Mesodermal cell (in vitro differentiated cells): ENCODE data around the gene SFTA2.

Experiments
- H3K27ac ChIP-seq: 2 replicates; pipeline ENCODE4 v1.7.0; 2013; ENCODE audit warnings: mild to moderate bottlenecking, low read depth, low read length, moderate library complexity; ENCODE audit not compliant: severe bottlenecking
- H3K36me3 ChIP-seq: 2 replicates; pipeline ENCODE4 v1.7.1; 2013; ENCODE audit warnings: mild to moderate bottlenecking, low read length, moderate library complexity; ENCODE audit not compliant: control insufficient read depth, insufficient read depth
- H3K4me1 ChIP-seq: one replicate; pipeline ENCODE4 v1.7.1; 2013; ENCODE audit warnings: mild to moderate bottlenecking, low read length; ENCODE audit not compliant: insufficient read depth, control insufficient read depth, poor library complexity, severe bottlenecking
- H3K4me3 ChIP-seq: 2 replicates; pipeline ENCODE4 v1.7.0; 2013; ENCODE audit warnings: low read length, control low read depth, mild to moderate bottlenecking; ENCODE audit not compliant: insufficient read depth, poor library complexity, severe bottlenecking; ENCODE audit errors: extremely low read depth
- H3K9me3 ChIP-seq: 2 replicates; pipeline ENCODE4 v1.7.1; 2013; ENCODE audit warnings: mild to moderate bottlenecking, low read length, moderate library complexity; ENCODE audit not compliant: control insufficient read depth
- WGBS, 2 experiments: methylation state at CpG; one replicate each; pipeline ENCODE4 v1.1.5; 2013; ENCODE audit warnings: missing lambda C conversion rate in 2 of 2; ENCODE audit not compliant: insufficient coverage in 2 of 2; 5-methylcytosine and 5-hydroxymethylcytosine counted together

SFTA2 gene

GRCh38 chr6:30900863-30901417, 31.0 kb downstream of the SFTA2 start:
- WGBS, 2 experiments = 100% methylated on average over 1 of the region's 1 CpG; no CpG with 5 or more reads in 1 of the 2 experiments
- Histone ChIP-seq H3K4me1 (no peaks in the 10 kb centered on the region), H3K36me3 (peaks cover 33% of the 10 kb centered on the region), H3K27ac (no peak overlapping the region), H3K9me3 (no peaks in the 10 kb centered on the region), H3K4me3 (no peak overlapping the region)

- Histone ChIP-seq H3K27ac (no peak overlapping the region), H3K4me3 (no peak overlapping the region), H3K36me3 (peaks cover 50% of the 10 kb centered on the region), H3K9me3 (no peaks in the 10 kb centered on the region), H3K4me1 (no peaks in the 10 kb centered on the region)
- 87 to 98% methylated on average over 12 to 20 of the region's 23 CpGs for WGBS, 2 experiments
Observed at GRCh38 chr6:30898750-30899360, 33.1 kb downstream of the SFTA2 start.

GRCh38 chr6:30897882-30898281, 34.1 kb downstream of the SFTA2 start:
- no peak overlapping the region for H3K4me3 ChIP-seq
- 91 to 92% methylated on average over 16 of the region's 16 CpGs for WGBS, 2 experiments
- no peaks in the 10 kb centered on the region for H3K4me1 ChIP-seq
- H3K36me3 ChIP-seq = peaks cover 59% of the 10 kb centered on the region
- H3K9me3 ChIP-seq = no peaks in the 10 kb centered on the region
- H3K27ac ChIP-seq = no peak overlapping the region

- Histone ChIP-seq H3K36me3 (peaks cover 72% of the 10 kb centered on the region), H3K27ac (no peak overlapping the region), H3K9me3 (no peaks in the 10 kb centered on the region), H3K4me3 (no peak overlapping the region), H3K4me1 (no peaks in the 10 kb centered on the region)
- 88 to 89% methylated on average over 7 to 10 of the region's 13 CpGs for WGBS, 2 experiments
Observed at GRCh38 chr6:30896541-30896940, 35.4 kb downstream of the SFTA2 start.

- Histone ChIP-seq H3K4me1 (no peaks in the 10 kb centered on the region), H3K9me3 (no peaks in the 10 kb centered on the region), H3K36me3 (peaks cover 83% of the 10 kb centered on the region), H3K4me3 (no peak overlapping the region), H3K27ac (no peak overlapping the region)
- WGBS, 2 experiments = 88 to 89% methylated on average over 7 to 10 of the region's 10 CpGs
Observed at GRCh38 chr6:30895343-30895742, 36.6 kb downstream of the SFTA2 start.

- WGBS, 2 experiments = 96 to 100% methylated on average over 3 of the region's 3 CpGs
- Histone ChIP-seq H3K9me3 (no peaks in the 10 kb centered on the region), H3K27ac (no peak overlapping the region), H3K36me3 (peaks cover 86% of the 10 kb centered on the region), H3K4me1 (no peaks in the 10 kb centered on the region), H3K4me3 (no peak overlapping the region)
Observed at GRCh38 chr6:30894935-30895334, 37.0 kb downstream of the SFTA2 start.

GRCh38 chr6:30894381-30894780, 37.6 kb downstream of the SFTA2 start:
- H3K36me3 ChIP-seq = peaks cover 87% of the 10 kb centered on the region
- no peak overlapping the region for H3K27ac ChIP-seq
- no peaks in the 10 kb centered on the region for H3K4me1 ChIP-seq
- H3K9me3 ChIP-seq = no peaks in the 10 kb centered on the region
- WGBS, 2 experiments = 96 to 98% methylated on average over 7 to 12 of the region's 12 CpGs
- H3K4me3 ChIP-seq = no peak overlapping the region

- peaks cover 2% of the 10 kb centered on the region for H3K4me1 ChIP-seq
- peaks cover 87% of the 10 kb centered on the region for H3K36me3 ChIP-seq
- no peak overlapping the region for H3K27ac ChIP-seq
- no peak overlapping the region for H3K4me3 ChIP-seq
- WGBS, 2 experiments = 93% methylated on average over 8 of the region's 8 CpGs
- no peaks in the 10 kb centered on the region for H3K9me3 ChIP-seq
Observed at GRCh38 chr6:30893666-30894065, 38.3 kb downstream of the SFTA2 start.

- Histone ChIP-seq H3K36me3 (peaks cover 83% of the 10 kb centered on the region), H3K4me3 (no peak overlapping the region), H3K9me3 (no peaks in the 10 kb centered on the region), H3K27ac (no peak overlapping the region), H3K4me1 (peaks cover 8% of the 10 kb centered on the region)
- WGBS, 2 experiments = 90 to 93% methylated on average over 13 to 16 of the region's 16 CpGs
Observed at GRCh38 chr6:30893001-30893591, 38.9 kb downstream of the SFTA2 start.

GRCh38 chr6:30891816-30892538, 40.0 kb downstream of the SFTA2 start:
- Histone ChIP-seq H3K4me1 (peaks cover 15% of the 10 kb centered on the region), H3K27ac (no peak overlapping the region), H3K36me3 (peaks cover 78% of the 10 kb centered on the region), H3K4me3 (no peak overlapping the region), H3K9me3 (no peaks in the 10 kb centered on the region)
- 90 to 92% methylated on average over 18 of the region's 21 CpGs for WGBS, 2 experiments

GRCh38 chr6:30891450-30891723, 40.6 kb downstream of the SFTA2 start:
- no peak overlapping the region for H3K4me3 ChIP-seq
- peaks cover 20% of the 10 kb centered on the region for H3K4me1 ChIP-seq
- 94% methylated on average over 3 of the region's 4 CpGs; no CpG with 5 or more reads in 1 of the 2 experiments for WGBS, 2 experiments
- H3K9me3 ChIP-seq = no peaks in the 10 kb centered on the region
- peaks cover 72% of the 10 kb centered on the region for H3K36me3 ChIP-seq
- no peak overlapping the region for H3K27ac ChIP-seq
